Measurements from ENCODE around the gene SORBS2. TPM values are rescaled to one million over a fixed set of nuclear protein-coding genes. Genes with fewer than 3 reads are reported as not detected.

SORBS2 gene
- total RNA-seq, 1 donor from 2014 or later: not detected

DNA sequence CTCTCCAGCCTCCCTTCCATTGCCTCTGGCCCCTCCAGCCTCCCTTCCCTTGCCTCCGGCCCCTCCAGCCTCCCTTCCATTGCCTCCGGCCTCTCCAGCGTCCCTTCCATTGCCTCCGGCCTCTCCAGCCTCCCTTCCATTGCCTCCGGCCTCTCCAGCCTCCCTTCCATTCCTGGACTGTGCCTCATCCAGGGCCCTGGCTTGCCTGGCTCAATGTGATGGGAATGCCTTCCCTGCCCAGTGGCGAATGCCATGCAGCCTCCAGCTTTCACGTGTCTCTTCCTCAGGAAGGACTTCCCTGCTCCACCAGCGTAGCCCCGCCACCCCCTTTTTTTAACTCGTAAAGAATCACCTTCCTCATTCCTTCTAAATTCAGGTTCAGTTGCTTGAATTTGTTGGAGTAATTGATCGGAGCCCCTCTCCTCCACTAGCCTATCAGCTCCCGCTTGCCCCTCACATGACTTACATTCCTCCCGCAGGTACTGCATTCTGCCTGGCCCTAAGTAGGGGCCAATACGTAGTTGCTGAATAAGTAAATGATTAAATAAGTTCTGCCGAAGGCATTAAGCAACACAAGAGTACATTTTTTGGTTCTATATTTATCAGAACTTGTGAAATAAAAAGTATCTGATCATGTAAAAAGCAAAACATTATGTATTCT, 30.3 kb downstream of the SORBS2 start:
- no peak overlapping the region for H3K27ac Mint-ChIP-seq
- no peak overlapping the region for H3K4me3 Mint-ChIP-seq
- no peaks in the 10 kb centered on the region for H3K9me3 Mint-ChIP-seq
- DNase-seq: no peak
- H3K36me3 Mint-ChIP-seq (ENCODE audit: low read depth): no peaks in the 10 kb centered on the region
- H3K4me1 Mint-ChIP-seq: no peaks in the 10 kb centered on the region
- intact Hi-C loops (cut with micrococcal nuclease): no loop called here
- no peaks in the 10 kb centered on the region for H3K27me3 Mint-ChIP-seq

DNA sequence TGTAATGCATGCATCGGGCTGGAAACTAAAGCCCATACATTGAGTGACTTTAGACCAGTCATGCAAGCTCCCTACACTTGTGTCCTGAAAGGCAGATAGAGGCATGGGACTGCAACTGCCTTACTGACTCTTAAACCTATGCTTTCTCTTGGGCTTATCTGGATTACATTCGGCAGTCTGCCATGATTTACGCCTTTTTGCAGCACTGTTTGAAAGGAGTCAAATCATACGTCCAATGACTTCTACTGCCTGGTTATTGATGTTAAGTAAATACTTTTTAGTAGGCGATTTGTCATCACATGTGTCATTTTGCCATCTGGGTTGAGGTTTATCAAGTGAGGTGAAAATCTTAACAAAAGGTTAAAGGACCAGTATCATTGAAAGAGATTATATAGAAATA, 31.5 kb downstream of the SORBS2 start:
- Mint-ChIP-seq H3K36me3 (ENCODE audit: low read depth) (no peaks in the 10 kb centered on the region), H3K27ac (no peak overlapping the region), H3K4me1 (no peaks in the 10 kb centered on the region), H3K9me3 (no peaks in the 10 kb centered on the region), H3K4me3 (no peak overlapping the region), H3K27me3 (no peaks in the 10 kb centered on the region)
- intact Hi-C loops (cut with micrococcal nuclease): no loop called here
- no peak for DNase-seq

DNA sequence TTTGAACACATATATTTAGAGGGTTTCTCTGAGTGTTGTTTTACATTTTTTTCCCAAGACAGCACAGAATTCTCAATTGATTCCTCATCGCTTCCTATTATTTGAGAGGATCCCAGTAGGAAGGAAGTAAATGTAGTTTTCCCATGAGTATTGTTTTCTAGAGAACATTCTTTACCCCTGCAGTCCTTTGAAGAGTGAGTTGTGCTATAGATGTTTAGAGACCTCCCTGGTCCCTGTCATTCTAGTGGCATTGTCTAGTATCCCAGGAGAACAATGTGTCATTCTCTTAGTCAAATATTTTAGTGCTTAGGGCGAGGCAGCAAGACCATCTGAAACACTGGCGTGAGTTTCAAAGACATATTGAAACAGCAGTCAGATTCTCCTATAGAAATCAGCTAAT, 32.5 kb downstream of the SORBS2 start:
- no peak overlapping the region for H3K27ac Mint-ChIP-seq
- H3K4me3 Mint-ChIP-seq: no peak overlapping the region
- no peaks in the 10 kb centered on the region for H3K9me3 Mint-ChIP-seq
- no peaks in the 10 kb centered on the region for H3K36me3 Mint-ChIP-seq (ENCODE audit: low read depth)
- peaks cover under 1% of the 10 kb centered on the region for H3K27me3 Mint-ChIP-seq
- no peaks in the 10 kb centered on the region for H3K4me1 Mint-ChIP-seq
- intact Hi-C loops (cut with micrococcal nuclease): no loop called here
- no peak for DNase-seq

DNA sequence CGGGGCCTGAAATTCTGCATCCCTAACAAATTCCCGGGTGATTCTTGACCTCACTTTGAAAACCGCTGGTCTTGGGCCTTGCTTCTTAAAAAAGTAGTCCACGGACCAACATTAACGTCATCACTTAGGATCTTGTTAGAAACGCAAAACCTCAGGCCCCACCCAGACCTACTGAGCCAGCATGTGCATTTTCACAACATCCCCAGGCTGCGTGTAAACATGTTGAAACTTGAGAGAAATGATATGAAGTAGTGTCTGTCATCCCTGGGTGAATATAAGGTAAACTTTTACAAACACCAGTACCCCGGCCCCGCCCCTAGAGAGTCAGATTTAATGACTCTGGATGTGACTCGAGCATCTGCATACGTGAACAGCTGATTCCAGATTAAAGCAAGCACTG, 33.7 kb downstream of the SORBS2 start:
- H3K4me1 Mint-ChIP-seq: no peaks in the 10 kb centered on the region
- H3K9me3 Mint-ChIP-seq: no peaks in the 10 kb centered on the region
- peaks cover 7% of the 10 kb centered on the region for H3K27me3 Mint-ChIP-seq
- no peak overlapping the region for H3K4me3 Mint-ChIP-seq
- H3K36me3 Mint-ChIP-seq (ENCODE audit: low read depth): no peaks in the 10 kb centered on the region
- intact Hi-C loops (cut with micrococcal nuclease): no loop called here
- no peak for DNase-seq
- H3K27ac Mint-ChIP-seq: no peak overlapping the region

DNA sequence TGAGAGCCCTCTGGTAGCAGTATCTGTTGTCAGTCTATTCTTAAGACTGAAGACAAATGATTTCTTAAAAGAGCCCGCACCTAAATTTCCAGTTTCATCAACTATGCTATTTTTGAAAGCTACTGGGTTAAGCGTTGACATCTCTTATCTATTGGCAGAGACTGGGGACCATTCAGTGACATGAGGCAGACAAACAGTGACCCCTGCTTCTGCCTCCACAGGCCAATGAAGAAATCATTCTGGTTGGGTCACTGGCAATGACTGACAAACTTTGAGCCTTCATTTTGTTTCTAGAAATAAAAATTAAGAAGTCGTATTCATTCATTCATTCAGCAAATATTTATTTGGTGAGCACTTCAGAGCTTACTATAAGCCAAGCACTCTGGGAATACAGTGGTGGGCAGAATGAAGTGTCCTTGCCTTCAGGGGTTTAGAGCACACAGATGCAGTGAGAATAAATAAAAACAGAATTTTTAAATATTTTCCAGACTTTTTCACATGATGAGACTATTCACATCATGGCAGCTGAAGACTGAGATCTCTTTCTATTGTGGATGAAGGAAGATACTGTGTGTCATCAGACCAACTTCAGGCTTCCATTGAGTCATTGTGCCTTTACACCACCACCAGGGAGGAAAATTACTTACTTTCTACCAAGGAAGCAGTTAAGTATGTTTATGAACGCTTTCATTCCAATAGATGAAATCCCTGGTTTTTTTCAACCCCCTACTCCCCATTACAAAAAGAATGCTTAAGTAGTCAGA, 36.0 kb downstream of the SORBS2 start:
- no peak for DNase-seq
- H3K4me1 Mint-ChIP-seq: no peaks in the 10 kb centered on the region
- H3K4me3 Mint-ChIP-seq: no peak overlapping the region
- H3K9me3 Mint-ChIP-seq: no peaks in the 10 kb centered on the region
- H3K27ac Mint-ChIP-seq: no peak overlapping the region
- peaks cover 7% of the 10 kb centered on the region for H3K27me3 Mint-ChIP-seq
- intact Hi-C loops (cut with micrococcal nuclease): no loop called here
- no peaks in the 10 kb centered on the region for H3K36me3 Mint-ChIP-seq (ENCODE audit: low read depth)

DNA sequence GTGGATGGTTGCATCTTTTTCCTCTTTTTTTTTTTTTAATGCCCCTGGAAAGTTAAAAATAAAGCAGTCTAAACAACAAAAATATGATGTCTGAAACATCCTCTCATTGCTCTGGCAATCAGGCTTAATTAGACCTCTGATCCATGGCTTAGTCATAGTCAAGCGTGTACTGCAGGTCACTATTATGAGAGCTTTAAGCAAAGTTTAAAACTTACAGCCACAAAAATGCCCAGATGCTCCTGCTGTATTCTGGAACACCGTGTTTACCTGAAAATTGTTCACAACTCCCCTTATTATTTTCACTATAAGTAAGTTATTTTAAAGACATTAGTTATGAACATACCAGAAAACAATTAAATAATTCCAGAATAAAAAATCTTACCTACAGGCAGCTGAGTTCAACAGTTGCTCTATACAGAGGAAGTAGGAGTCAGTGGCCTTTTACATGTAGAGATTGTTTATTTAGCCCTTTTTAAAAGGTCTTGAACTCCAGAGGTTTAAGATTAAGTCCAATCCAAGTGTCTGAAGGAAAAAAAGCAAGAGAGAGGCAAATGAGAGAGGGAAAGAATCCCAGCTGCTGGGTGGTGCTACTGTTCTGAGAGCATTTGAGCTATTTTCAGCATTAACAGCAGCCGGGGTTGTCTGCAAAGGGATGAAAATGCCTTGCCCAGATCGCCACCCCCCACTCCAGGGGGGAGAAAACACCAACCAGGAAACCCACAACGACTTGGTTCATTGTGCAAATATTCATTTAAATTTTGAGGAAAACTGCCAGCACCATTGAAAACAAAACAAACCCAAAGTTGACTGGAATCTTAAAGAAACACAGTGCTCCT, 36.9 kb downstream of the SORBS2 start:
- H3K27ac Mint-ChIP-seq: no peak overlapping the region
- H3K4me1 Mint-ChIP-seq: no peaks in the 10 kb centered on the region
- H3K36me3 Mint-ChIP-seq (ENCODE audit: low read depth): no peaks in the 10 kb centered on the region
- H3K4me3 Mint-ChIP-seq: no peak overlapping the region
- no peak for DNase-seq
- H3K9me3 Mint-ChIP-seq: no peaks in the 10 kb centered on the region
- intact Hi-C loops (cut with micrococcal nuclease): no loop called here
- peaks cover 7% of the 10 kb centered on the region for H3K27me3 Mint-ChIP-seq

DNA sequence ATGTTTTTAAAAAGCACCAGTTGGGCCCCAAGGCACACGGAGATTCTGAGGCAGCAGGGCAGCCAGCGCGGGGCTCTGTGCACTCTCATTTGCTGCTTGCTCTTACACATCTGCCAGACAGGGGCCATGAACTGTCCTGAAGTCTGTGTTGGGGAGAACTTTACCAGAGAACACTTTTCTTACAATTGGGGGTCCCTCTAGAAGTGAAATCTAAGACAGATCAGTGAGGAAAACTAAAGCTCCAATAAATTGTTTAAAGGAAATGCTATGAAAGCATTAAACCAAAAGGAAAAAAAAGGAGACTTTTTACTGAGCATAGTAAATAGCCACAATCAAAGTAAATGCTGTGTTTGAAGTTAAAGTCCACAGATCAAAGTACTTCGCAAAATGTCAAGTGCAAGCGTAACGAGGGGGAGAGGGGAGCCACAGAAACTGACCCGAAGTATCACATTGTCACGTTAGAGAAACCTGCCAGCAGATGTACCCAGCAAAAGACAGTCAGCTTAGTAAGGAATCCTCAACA, 37.8 kb downstream of the SORBS2 start:
- Mint-ChIP-seq H3K4me1 (no peaks in the 10 kb centered on the region), H3K27me3 (peaks cover 7% of the 10 kb centered on the region), H3K9me3 (no peaks in the 10 kb centered on the region), H3K36me3 (ENCODE audit: low read depth) (no peaks in the 10 kb centered on the region), H3K4me3 (no peak overlapping the region), H3K27ac (no peak overlapping the region)
- DNase-seq: no peak
- intact Hi-C loops (cut with micrococcal nuclease): no loop called here

DNA sequence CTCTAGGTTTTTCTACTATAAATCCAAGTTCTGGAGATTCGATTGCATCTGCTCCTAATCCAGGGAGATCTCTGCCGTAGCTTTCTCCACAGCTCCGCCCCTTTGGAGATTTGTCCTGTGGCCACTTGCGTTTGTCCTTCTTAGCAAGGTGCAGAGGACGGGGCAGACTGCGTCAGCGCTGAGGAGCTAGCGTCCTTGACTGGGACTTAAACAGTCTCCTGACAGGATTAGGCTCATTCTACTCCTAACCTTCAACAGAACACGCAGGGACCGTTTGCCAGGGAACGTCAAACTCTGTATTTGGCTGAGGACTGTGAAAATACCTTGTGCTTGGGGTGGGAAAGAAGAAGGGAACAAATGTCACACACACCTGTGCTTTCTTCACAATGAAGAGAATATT, 38.6 kb downstream of the SORBS2 start:
- H3K27ac Mint-ChIP-seq: no peak overlapping the region
- no peak for DNase-seq
- no peak overlapping the region for H3K4me3 Mint-ChIP-seq
- H3K4me1 Mint-ChIP-seq: no peaks in the 10 kb centered on the region
- intact Hi-C loops (cut with micrococcal nuclease): no loop called here
- H3K36me3 Mint-ChIP-seq (ENCODE audit: low read depth): no peaks in the 10 kb centered on the region
- H3K27me3 Mint-ChIP-seq: peaks cover 7% of the 10 kb centered on the region
- H3K9me3 Mint-ChIP-seq: no peaks in the 10 kb centered on the region

DNA sequence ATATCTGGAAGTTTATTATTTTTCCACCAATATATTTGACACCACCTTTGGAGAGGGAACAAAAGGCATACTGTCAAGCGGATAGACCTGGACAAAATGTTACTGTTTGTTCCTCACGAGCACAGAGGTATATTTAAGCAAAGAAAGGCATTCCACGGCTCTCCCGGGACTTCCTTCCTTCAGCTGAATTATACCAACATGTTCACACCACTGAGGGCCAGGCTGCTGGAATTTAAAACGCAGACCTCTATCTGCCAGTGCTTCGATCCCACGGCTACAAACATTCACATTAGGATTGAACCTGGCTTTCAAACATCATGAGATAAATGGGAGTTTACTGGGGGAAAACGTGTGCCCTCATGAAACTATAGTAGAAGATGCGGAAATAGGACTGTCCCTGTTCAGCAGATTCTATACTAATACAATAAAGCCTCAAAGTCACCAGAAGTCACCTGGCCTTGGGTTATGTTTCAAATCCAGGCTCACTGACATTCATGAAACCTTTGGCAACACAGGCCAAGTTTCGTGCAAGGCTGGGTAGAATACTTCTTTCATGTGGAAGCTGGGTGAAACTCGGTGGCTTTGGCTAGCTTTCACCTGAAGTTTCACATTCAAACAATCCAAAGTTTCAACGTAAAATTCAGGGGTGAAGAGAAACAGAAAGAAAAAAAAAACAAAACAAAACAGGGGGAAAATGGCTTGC, 39.5 kb downstream of the SORBS2 start:
- H3K4me1 Mint-ChIP-seq: no peaks in the 10 kb centered on the region
- intact Hi-C loops (cut with micrococcal nuclease): no loop called here
- H3K36me3 Mint-ChIP-seq (ENCODE audit: low read depth): no peaks in the 10 kb centered on the region
- H3K4me3 Mint-ChIP-seq: no peak overlapping the region
- H3K27ac Mint-ChIP-seq: no peak overlapping the region
- peaks cover 7% of the 10 kb centered on the region for H3K27me3 Mint-ChIP-seq
- no peaks in the 10 kb centered on the region for H3K9me3 Mint-ChIP-seq
- no peak for DNase-seq

DNA sequence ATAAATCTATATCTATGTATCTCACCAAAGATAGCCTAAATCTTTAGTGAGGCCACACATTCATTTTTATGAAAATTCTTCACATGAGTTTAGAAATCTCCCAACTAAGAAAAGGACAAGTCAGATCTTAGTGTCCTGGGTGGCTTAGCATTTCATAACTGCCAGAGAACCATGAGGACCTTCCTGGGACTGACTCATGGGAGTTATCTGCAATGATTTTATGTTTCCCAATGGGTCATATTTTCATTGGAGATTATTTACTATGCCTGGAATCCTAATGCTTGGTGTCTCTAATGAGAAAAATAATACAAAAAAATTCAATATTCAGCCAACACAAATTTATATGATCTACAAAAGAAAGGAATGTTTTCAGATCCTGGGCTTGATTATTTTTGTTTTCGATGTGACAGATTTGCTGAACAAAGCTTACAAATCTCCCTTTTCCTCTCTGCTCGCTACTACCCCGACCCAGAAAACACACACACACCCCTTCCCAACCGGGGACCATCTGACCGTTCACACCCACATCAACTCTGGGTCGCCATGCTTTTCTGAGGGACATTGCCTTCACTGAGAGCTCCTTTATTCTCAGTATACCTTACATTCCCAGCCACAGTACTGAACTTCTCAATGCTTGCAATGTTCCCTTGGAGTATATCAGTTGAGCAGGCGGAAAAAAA, 40.1 kb downstream of the SORBS2 start:
- no peaks in the 10 kb centered on the region for H3K9me3 Mint-ChIP-seq
- DNase-seq: no peak
- intact Hi-C loops (cut with micrococcal nuclease): no loop called here
- no peak overlapping the region for H3K27ac Mint-ChIP-seq
- H3K36me3 Mint-ChIP-seq (ENCODE audit: low read depth): no peaks in the 10 kb centered on the region
- no peak overlapping the region for H3K4me3 Mint-ChIP-seq
- no peaks in the 10 kb centered on the region for H3K4me1 Mint-ChIP-seq
- H3K27me3 Mint-ChIP-seq: peaks cover 7% of the 10 kb centered on the region

DNA sequence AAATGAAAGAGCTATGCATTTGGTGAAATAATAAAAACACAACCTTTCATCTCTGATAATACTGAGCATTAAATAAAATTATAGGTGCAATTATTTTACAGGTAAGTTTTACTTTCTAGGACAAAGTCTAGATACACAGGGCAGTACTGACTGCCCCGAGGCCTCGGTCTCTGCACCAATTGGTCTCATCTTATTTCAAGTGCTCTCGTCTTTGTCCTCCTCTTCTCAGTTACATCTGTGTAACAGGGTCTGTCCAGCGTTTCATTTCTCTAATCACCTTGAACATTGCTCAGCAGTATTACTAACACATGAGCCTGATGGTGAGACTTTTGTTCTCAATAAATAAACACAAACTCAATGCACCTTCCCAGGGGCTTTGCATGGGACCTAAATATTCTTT, 44.5 kb downstream of the SORBS2 start:
- Mint-ChIP-seq H3K9me3 (no peaks in the 10 kb centered on the region), H3K36me3 (ENCODE audit: low read depth) (no peaks in the 10 kb centered on the region), H3K4me1 (no peaks in the 10 kb centered on the region), H3K27me3 (no peaks in the 10 kb centered on the region), H3K27ac (no peak overlapping the region), H3K4me3 (no peak overlapping the region)
- intact Hi-C loops (cut with micrococcal nuclease): no loop called here
- no peak for DNase-seq

DNA sequence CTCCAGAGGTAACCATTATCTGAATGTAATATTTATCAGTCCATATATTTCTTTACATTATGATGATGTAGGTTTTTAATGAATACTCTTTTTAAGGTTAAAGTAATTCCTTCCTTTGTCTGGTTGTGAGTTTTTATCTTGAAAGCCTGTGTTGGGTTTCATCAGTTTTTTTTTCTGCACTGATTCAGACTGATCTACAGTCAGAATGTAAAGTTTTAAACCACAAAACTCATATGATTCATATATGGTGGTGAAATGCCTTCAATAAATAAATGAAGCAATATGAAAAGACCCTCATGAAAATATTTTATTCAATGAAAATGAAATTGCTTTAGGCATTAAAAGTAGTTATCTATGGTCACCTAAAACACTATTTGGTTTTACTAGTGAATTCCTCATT, 47.1 kb downstream of the SORBS2 start:
- DNase-seq: no peak
- Mint-ChIP-seq H3K27me3 (no peaks in the 10 kb centered on the region), H3K4me1 (no peaks in the 10 kb centered on the region), H3K27ac (no peak overlapping the region), H3K4me3 (no peak overlapping the region), H3K9me3 (no peaks in the 10 kb centered on the region), H3K36me3 (ENCODE audit: low read depth) (no peaks in the 10 kb centered on the region)
- intact Hi-C loops (cut with micrococcal nuclease): no loop called here
